Peyer's patch (tissue), 4 donors: ENCODE measurements around the gene PRICKLE1. TPM values are rescaled to one million over a fixed set of nuclear protein-coding genes. Genes with fewer than 3 reads are reported as not detected.

Experiments
- DNase-seq, 3 donors: peaks; one replicate each; pipeline ENCODE4 v3.0.0-alpha.2; 2017 to 2019
- H3K27ac ChIP-seq, 4 donors: fragments of 200-600 bp; sonication (generic); one replicate each; pipeline ENCODE4 v1.5.1; 2016 to 2019
- H3K27me3 ChIP-seq, 2 donors: fragments of 200-600 bp; sonication (generic); one replicate each; pipeline ENCODE4 v1.5.1; 2019
- H3K36me3 ChIP-seq, 3 donors: fragments of 200-600 bp; sonication (generic); one replicate each; pipeline ENCODE4 v1.5.1; 2016 to 2019
- H3K4me1 ChIP-seq, 4 donors: fragments of 200-600 bp; sonication (generic); one replicate each; pipeline ENCODE4 v1.5.1; 2016 to 2019
- H3K4me3 ChIP-seq, 4 donors: fragments of 200-600 bp; sonication (generic); 1 replicate in 3 of 4; 2 replicates in 1 of 4; pipeline ENCODE4 v1.5.1; 2016 to 2019; ENCODE audit warnings: mild to moderate bottlenecking in 1 of 4
- H3K9me3 ChIP-seq, 4 donors: fragments of 200-600 bp; sonication (generic); one replicate each; pipeline ENCODE4 v1.5.1; 2016 to 2019; ENCODE audit warnings: mild to moderate bottlenecking in 1 of 4
- POLR2A ChIP-seq, 2 donors: fragments of 450-650 bp; IDR thresholded peaks; one replicate each; pipeline ENCODE4 v1.5.1; 2017; ENCODE audit warnings: antibody characterized with exemption in 2 of 2, mild to moderate bottlenecking in 2 of 2, moderate library complexity in 2 of 2
- total RNA-seq, 4 donors: library from RNA; depleted of rRNA; stranded (reverse); fragments of >200 nt; gene quantifications; one replicate each; pipeline ENCODE4 v1.1.0, GENCODE V29; 2016
- TF ChIP-seq, protein P1 (sequence below), 6 experiments: fragments of 450-650 bp in 4 of 6; fragments of 200-600 bp in 2 of 6; sonication (generic) in 1 of 6; IDR thresholded peaks; one replicate each; pipeline ENCODE4 v1.5.1; 2017 to 2019; ENCODE audit warnings: antibody characterized with exemption in 6 of 6, mild to moderate bottlenecking in 3 of 6, moderate library complexity in 1 of 6

The PRICKLE1 gene
- total RNA-seq, 4 donors from 2014 or later, result 0.53 to 12.6 (median 6.3) TPM

- Histone ChIP-seq H3K4me3 (no peak overlapping the region), H3K4me1 (peaks cover 0 to 11% (median 2%) of the 10 kb centered on the region in 4 donors), H3K36me3 (no peaks in the 10 kb centered on the region), H3K27me3 (no peaks in the 10 kb centered on the region), H3K9me3 (no peaks in the 10 kb centered on the region), H3K27ac (no peak overlapping the region)
- no peak for TF ChIP-seq POLR2A (IDR thresholded peaks at IDR 0.05)
- TF ChIP-seq, protein P1, sequence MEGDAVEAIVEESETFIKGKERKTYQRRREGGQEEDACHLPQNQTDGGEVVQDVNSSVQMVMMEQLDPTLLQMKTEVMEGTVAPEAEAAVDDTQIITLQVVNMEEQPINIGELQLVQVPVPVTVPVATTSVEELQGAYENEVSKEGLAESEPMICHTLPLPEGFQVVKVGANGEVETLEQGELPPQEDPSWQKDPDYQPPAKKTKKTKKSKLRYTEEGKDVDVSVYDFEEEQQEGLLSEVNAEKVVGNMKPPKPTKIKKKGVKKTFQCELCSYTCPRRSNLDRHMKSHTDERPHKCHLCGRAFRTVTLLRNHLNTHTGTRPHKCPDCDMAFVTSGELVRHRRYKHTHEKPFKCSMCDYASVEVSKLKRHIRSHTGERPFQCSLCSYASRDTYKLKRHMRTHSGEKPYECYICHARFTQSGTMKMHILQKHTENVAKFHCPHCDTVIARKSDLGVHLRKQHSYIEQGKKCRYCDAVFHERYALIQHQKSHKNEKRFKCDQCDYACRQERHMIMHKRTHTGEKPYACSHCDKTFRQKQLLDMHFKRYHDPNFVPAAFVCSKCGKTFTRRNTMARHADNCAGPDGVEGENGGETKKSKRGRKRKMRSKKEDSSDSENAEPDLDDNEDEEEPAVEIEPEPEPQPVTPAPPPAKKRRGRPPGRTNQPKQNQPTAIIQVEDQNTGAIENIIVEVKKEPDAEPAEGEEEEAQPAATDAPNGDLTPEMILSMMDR (IDR thresholded peaks at IDR 0.05), result no peak
- no peak for DNase-seq
Measured at GRCh38 chr12:42585154-42585840, 4.2 kb downstream of the PRICKLE1 start.

DNA sequence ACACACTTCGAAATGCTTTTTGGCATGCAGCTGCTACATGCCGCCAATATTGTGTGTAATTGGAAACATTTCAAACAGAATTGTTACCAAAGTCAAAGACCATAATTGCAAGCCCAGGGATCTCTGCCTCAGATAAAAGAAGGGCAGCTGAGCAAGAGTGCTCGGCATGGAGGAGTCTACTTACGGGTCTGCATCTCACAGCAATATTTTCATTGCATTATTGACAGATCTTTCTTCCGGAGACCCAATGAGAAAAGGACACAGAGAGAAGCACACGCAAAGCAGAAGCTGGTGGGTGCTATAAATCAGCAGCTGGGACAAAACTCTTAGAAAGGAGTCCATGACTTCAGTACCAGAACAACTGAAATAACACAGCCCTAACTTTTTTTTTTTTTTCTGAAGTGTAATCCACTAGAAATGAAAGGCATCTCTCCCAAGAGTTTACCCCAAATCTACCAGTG lies 4.9 kb downstream of the PRICKLE1 start:
- Histone ChIP-seq H3K9me3 (no peaks in the 10 kb centered on the region), H3K4me3 (no peak overlapping the region), H3K27ac (no peak overlapping the region), H3K27me3 (no peaks in the 10 kb centered on the region), H3K36me3 (no peaks in the 10 kb centered on the region), H3K4me1 (peaks cover 0 to 11% (median 2%) of the 10 kb centered on the region in 4 donors)
- TF ChIP-seq, protein P1 (IDR thresholded peaks at IDR 0.05), result no peak
- no peak for TF ChIP-seq POLR2A (IDR thresholded peaks at IDR 0.05)
- DNase-seq, result no peak

- Histone ChIP-seq H3K27me3 (no peaks in the 10 kb centered on the region), H3K4me1 (peaks cover 0 to 5% (median 0%) of the 10 kb centered on the region in 4 donors), H3K4me3 (no peak overlapping the region), H3K27ac (no peak overlapping the region), H3K9me3 (no peaks in the 10 kb centered on the region), H3K36me3 (no peaks in the 10 kb centered on the region)
- no peak for DNase-seq
- TF ChIP-seq POLR2A (IDR thresholded peaks at IDR 0.05), result no peak
- TF ChIP-seq, protein P1 (IDR thresholded peaks at IDR 0.05), result no peak
Measured at GRCh38 chr12:42583016-42583415, 6.5 kb downstream of the PRICKLE1 start.

- Histone ChIP-seq H3K36me3 (no peaks in the 10 kb centered on the region), H3K27me3 (no peaks in the 10 kb centered on the region), H3K4me3 (no peak overlapping the region), H3K27ac (no peak overlapping the region), H3K4me1 (peaks cover 0 to 5% (median 0%) of the 10 kb centered on the region in 4 donors), H3K9me3 (no peaks in the 10 kb centered on the region)
- TF ChIP-seq, protein P1 (IDR thresholded peaks at IDR 0.05), result no peak
- no peak for TF ChIP-seq POLR2A (IDR thresholded peaks at IDR 0.05)
- no peak for DNase-seq
Measured at GRCh38 chr12:42582498-42582897, 7.0 kb downstream of the PRICKLE1 start.

- no peak for DNase-seq
- TF ChIP-seq, protein P1 (IDR thresholded peaks at IDR 0.05), result no peak
- no peak for TF ChIP-seq POLR2A (IDR thresholded peaks at IDR 0.05)
- Histone ChIP-seq H3K4me3 (no peak overlapping the region), H3K4me1 (peaks cover 0 to 5% (median 0%) of the 10 kb centered on the region in 4 donors), H3K36me3 (no peaks in the 10 kb centered on the region), H3K27me3 (no peaks in the 10 kb centered on the region), H3K27ac (no peak overlapping the region), H3K9me3 (no peaks in the 10 kb centered on the region)
Measured at GRCh38 chr12:42582050-42582449, 7.5 kb downstream of the PRICKLE1 start.
